Brain microvascular endothelial cell (primary cell): Measurements from ENCODE around the gene MYCN.
"Not testable (repeated sequence)": the region's sequence is repeated elsewhere in the genome, so short reads cannot be mapped to it uniquely, and the experiment has no call there.

Experiments
- DNase-seq: peaks from one replicate; pipeline ENCODE4 v3.0.0-alpha.2; 2020
- H3K27ac ChIP-seq: fragments of 250-450 bp; sonication (Bioruptor Pico); 2 replicates; pipeline ENCODE4 v1.5.1; 2020; ENCODE audit warnings: mild to moderate bottlenecking, moderate library complexity
- H3K27me3 ChIP-seq: fragments of 250-450 bp; sonication (Bioruptor Pico); replicated peaks from 2 replicates; pipeline ENCODE4 v1.5.1; 2020; ENCODE audit warnings: mild to moderate bottlenecking
- H3K36me3 ChIP-seq: fragments of 250-450 bp; sonication (Bioruptor Pico); replicated peaks from 2 replicates; pipeline ENCODE4 v1.5.1; 2020; ENCODE audit warnings: mild to moderate bottlenecking
- H3K4me3 ChIP-seq: 2 replicates; pipeline ENCODE4 v1.5.1; 2011; ENCODE audit warnings: low read depth, mild to moderate bottlenecking, control low read depth, low read length, moderate library complexity
- in situ Hi-C: cut with HindIII; loops from 2 replicates; pipeline ENCODE4 v1.10.0; 2017; ENCODE audit warnings: low sequenced_read_pairs, low pct_ligation_motif_present
- TF ChIP-seq, protein P1 (sequence below): IDR thresholded peaks from 2 replicates; pipeline ENCODE4 v1.5.1; 2011; ENCODE audit warnings: low read depth, mild to moderate bottlenecking, moderate library complexity, low read length, control low read depth, inconsistent platforms; ENCODE audit errors: missing control alignments

The MYCN gene

DNA sequence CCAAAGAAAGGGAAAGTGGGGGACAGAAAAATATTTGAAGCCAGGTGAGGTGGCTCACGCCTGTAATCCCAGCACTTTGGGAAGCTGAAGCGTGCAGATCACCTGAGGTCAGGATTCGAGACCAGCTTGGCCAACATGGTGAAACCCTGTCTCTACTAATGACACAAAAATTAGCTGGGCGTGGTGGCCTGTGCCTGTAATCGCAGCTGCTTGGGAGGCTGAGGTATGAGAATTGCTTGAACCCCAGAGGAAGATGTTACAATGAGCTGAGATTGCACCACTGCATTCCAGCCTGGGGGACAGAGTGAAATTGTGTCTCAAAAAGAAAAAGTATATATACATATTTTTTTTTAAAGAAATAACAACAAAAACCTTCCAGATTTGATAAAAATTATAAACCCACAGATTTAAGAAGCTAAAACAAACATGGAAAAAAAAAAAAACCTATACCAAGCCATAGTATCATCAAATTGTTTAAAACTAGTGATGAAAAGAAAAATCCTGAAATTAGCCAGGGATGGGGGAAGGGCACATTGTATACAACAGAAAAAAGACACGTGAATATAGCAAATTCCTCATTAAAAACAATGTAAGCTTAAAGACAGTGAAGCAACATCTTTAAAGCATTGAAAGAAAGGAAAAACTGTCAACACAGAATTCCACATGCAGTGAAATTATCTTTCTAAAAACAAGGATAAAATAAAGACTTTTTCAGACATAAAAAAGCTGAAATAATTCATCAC is 40.4 kb upstream of the MYCN start:
- H3K4me3 ChIP-seq, result no peak overlapping the region
- H3K27ac ChIP-seq, result no peak overlapping the region
- no peaks in the 10 kb centered on the region for H3K27me3 ChIP-seq
- no peak for DNase-seq
- in situ Hi-C loops, result no loop called here
- no peaks in the 10 kb centered on the region for H3K36me3 ChIP-seq
- TF ChIP-seq, protein P1, sequence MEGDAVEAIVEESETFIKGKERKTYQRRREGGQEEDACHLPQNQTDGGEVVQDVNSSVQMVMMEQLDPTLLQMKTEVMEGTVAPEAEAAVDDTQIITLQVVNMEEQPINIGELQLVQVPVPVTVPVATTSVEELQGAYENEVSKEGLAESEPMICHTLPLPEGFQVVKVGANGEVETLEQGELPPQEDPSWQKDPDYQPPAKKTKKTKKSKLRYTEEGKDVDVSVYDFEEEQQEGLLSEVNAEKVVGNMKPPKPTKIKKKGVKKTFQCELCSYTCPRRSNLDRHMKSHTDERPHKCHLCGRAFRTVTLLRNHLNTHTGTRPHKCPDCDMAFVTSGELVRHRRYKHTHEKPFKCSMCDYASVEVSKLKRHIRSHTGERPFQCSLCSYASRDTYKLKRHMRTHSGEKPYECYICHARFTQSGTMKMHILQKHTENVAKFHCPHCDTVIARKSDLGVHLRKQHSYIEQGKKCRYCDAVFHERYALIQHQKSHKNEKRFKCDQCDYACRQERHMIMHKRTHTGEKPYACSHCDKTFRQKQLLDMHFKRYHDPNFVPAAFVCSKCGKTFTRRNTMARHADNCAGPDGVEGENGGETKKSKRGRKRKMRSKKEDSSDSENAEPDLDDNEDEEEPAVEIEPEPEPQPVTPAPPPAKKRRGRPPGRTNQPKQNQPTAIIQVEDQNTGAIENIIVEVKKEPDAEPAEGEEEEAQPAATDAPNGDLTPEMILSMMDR, result no peak

DNA sequence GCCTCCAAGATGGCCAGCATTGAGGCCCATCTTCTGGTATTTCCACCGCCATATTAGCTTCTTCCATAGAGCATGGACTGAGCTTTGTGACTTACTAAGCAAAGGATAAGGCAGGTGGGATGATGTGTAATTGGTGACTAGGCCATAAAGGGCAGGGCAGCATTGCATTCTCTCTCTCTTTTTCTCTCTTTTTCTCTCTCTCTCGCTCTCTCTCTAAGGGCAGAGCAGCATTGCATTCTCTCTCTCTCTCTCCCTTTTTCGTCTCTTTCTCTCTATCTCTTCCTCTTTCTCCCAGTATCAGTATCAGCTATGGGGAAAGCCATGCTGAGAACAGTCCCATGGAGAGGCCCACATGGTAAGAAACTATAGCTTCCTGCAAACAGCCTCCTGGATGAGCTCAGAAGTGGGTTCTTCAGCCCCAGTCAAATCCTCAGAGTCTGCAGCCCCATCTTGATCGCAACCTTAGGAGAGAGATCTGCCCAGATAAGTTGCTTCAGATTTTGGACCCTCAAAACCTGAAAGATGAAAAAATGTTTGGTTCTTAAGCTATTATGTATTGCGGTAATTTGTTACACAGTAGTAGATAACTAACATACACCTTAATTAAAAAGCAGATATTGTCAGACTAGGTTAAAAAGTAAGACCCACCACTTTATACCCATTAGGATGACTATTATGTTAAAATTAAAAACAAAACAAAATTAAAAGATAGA is 39.1 kb upstream of the MYCN start:
- no peak for DNase-seq
- in situ Hi-C loops, result no loop called here
- Histone ChIP-seq H3K4me3 (no peak overlapping the region), H3K27me3 (no peaks in the 10 kb centered on the region), H3K27ac (no peak overlapping the region), H3K36me3 (no peaks in the 10 kb centered on the region)
- TF ChIP-seq, protein P1, result no peak

DNA sequence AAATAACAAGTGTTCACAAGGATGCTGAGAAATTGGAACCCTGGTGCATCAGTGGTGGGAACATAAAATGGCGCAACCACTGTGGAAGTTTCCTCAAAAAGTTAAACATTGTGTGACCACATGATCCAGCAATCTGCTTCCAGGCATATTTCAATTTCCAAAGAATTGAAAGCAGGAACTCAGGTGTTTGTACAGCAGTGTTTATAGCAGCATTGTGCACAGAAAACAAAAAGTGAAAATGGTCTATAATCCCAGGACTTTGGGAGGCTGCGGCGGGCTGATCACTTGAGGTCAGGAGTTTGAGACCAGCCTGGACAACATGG is 38.6 kb upstream of the MYCN start:
- in situ Hi-C loops, result no loop called here
- H3K4me3 ChIP-seq, result no peak overlapping the region

DNA sequence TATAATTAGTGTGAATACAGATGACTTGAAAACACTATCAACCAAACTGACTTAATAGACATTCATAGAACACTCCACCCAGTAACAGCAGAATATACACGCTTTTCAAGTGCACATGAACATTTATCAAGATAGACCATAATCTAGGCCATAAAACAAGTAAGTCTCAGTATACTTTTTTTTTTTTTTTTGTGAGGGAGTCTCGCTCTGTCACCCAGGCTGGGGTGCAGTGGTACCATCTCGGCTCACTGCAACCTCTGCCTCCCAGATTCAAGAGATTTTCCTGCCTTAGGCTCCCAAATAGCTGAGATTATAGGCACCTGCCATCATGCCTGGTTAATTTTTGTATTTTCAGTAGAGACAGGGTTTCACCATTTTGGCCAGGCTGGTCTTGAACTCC is 36.4 kb upstream of the MYCN start:
- DNase-seq, H3K36me3 ChIP-seq, H3K4me3 ChIP-seq, H3K27me3 ChIP-seq, in situ Hi-C loops, H3K27ac ChIP-seq: not testable (repeated sequence)

More for the DNA sequence above, 38.6 kb upstream of the MYCN start:
- H3K27me3 ChIP-seq, result no peaks in the 10 kb centered on the region
- no peak for DNase-seq
- H3K36me3 ChIP-seq, result no peaks in the 10 kb centered on the region
- TF ChIP-seq, protein P1, result no peak
- no peak overlapping the region for H3K27ac ChIP-seq

DNA sequence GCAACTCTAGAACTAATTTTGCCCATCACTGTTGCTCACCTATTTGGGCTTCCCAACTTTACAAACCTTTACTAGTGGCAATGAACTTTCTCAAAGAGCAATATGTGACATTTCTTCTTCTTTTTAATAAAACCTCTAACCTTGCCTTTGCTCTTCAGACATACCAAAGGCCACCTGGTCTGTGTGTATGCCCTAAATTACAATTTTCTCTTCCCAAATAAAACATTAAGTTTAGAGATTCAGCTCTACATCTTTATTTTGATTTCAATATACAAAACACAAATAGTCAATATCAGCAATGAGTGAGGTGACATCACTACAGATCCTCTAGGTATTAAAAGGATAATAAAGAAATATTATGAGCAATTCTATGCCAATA is 35.1 kb upstream of the MYCN start:
- TF ChIP-seq, protein P1, result no peak
- Histone ChIP-seq H3K27ac (no peak overlapping the region), H3K27me3 (no peaks in the 10 kb centered on the region), H3K4me3 (no peak overlapping the region), H3K36me3 (no peaks in the 10 kb centered on the region)
- DNase-seq, result no peak
- in situ Hi-C loops, result no loop called here

DNA sequence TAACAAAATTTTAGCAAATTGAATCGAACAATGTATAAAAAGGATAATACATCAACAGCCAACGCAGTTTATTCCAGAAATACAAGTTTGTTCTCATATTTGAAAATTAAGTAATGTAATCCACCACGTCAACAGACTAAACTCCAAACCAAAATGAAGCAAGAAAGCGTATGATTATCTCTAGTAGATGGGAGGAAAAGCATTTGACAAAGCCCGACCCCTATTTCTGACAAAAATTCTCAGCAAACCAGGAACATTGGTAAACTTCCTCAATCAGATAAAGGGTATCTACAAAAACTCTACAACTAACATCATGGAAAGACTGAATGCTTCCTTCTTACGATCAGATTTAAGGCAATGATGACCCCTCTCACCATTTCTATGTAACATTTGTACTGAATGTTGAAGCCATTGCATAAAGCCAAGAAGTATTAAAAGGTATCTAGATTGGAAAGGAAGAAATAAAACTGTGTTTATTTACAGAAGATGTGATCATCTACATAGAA is 34.3 kb upstream of the MYCN start:
- TF ChIP-seq, protein P1, result no peak
- no peak for DNase-seq
- Histone ChIP-seq H3K36me3 (no peaks in the 10 kb centered on the region), H3K4me3 (no peak overlapping the region), H3K27ac (no peak overlapping the region), H3K27me3 (no peaks in the 10 kb centered on the region)
- in situ Hi-C loops, result no loop called here
